HL-60 (cell line): ENCODE results near the gene GPAM.

Experiments used
- GABPA ChIP-seq: IDR thresholded peaks from 2 replicates; pipeline ENCODE4 v1.6.1; 2012; ENCODE audit warnings: low read depth
- TF ChIP-seq, protein P1 (sequence below): IDR thresholded peaks from one replicate; pipeline ENCODE4 v1.5.1; 2011; ENCODE audit warnings: low read length, control low read depth, inconsistent platforms; ENCODE audit not compliant: insufficient read depth

- TF ChIP-seq, protein P1, sequence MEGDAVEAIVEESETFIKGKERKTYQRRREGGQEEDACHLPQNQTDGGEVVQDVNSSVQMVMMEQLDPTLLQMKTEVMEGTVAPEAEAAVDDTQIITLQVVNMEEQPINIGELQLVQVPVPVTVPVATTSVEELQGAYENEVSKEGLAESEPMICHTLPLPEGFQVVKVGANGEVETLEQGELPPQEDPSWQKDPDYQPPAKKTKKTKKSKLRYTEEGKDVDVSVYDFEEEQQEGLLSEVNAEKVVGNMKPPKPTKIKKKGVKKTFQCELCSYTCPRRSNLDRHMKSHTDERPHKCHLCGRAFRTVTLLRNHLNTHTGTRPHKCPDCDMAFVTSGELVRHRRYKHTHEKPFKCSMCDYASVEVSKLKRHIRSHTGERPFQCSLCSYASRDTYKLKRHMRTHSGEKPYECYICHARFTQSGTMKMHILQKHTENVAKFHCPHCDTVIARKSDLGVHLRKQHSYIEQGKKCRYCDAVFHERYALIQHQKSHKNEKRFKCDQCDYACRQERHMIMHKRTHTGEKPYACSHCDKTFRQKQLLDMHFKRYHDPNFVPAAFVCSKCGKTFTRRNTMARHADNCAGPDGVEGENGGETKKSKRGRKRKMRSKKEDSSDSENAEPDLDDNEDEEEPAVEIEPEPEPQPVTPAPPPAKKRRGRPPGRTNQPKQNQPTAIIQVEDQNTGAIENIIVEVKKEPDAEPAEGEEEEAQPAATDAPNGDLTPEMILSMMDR, result no peak
- TF ChIP-seq GABPA, result no peak
Observed at GRCh38 chr10:112176543-112176942, 7.0 kb downstream of the GPAM start.
